K562 (cell line): ENCODE measurements around the gene UBFD1. TPM values are rescaled to one million over a fixed set of nuclear protein-coding genes. Genes with fewer than 3 reads are reported as not detected.

Source experiments
- CC2D1A ChIP-seq: fragments of 450-650 bp; IDR thresholded peaks from 2 replicates; pipeline ENCODE4 v1.6.1; 2017; ENCODE audit warnings: mild to moderate bottlenecking
- CREM ChIP-seq: IDR thresholded peaks from 2 replicates; pipeline ENCODE4 v1.6.1; 2014; ENCODE audit warnings: antibody characterized with exemption, low read depth
- CTCF ChIP-seq, 3 experiments: IDR thresholded peaks in 2 of 3; conservative IDR thresholded peaks in 1 of 3; 2 replicates each; pipeline ENCODE4 v1.5.1; 2011 to 2012; ENCODE audit warnings: low read length in 3 of 3, mild to moderate bottlenecking in 3 of 3, control low read depth in 2 of 3, improper control_type of control experiment in 1 of 3, inconsistent platforms in 1 of 3, low read depth in 1 of 3, mixed read lengths in 1 of 3, moderate library complexity in 1 of 3; ENCODE audit not compliant: insufficient read depth in 2 of 3
- E2F5 ChIP-seq: sonication (generic); formaldehyde crosslinking; IDR thresholded peaks from 2 replicates; pipeline ENCODE4 v1.8.0; 2022; ENCODE audit warnings: mild to moderate bottlenecking, missing genetic modification reagents
- ELF1 ChIP-seq: fragments of 200-800 bp; sonication (Bioruptor generic); IDR thresholded peaks from 2 replicates; pipeline ENCODE4 v1.6.1; 2016; ENCODE audit warnings: missing genetic modification characterization, missing compliant biosample characterization
- ETS1 ChIP-seq: conservative IDR thresholded peaks from 2 replicates; pipeline ENCODE4 v1.6.1; 2011; ENCODE audit warnings: low read depth, mild to moderate bottlenecking, low read length; ENCODE audit not compliant: control insufficient read depth
- HEY1 ChIP-seq: fragments of 250-450 bp; sonication (Bioruptor Pico); IDR thresholded peaks from 2 replicates; pipeline ENCODE4 v1.5.0; 2020; ENCODE audit warnings: mild to moderate bottlenecking, moderate library complexity, borderline replicate concordance
- JUND ChIP-seq, 2 experiments: IDR thresholded peaks; 2 replicates in 1 of 2; 3 replicates in 1 of 2; pipeline ENCODE4 v1.6.1; 2011; ENCODE audit warnings: borderline replicate concordance in 2 of 2, low read depth in 2 of 2, low read length in 2 of 2, improper control_type of control experiment in 1 of 2, missing biosample characterization in 1 of 2, missing genetic modification characterization in 1 of 2, missing genetic modification reagents in 1 of 2
- MAFG ChIP-seq: fragments of 450-650 bp; conservative IDR thresholded peaks from 2 replicates; pipeline ENCODE4 v1.6.1; 2016; ENCODE audit warnings: missing genetic modification characterization, missing compliant biosample characterization
- MCM7 ChIP-seq, 2 experiments: fragments of 450-650 bp; IDR thresholded peaks; 2 replicates each; pipeline ENCODE4 v1.6.1; 2016 to 2018
- MXI1 ChIP-seq: IDR thresholded peaks from 2 replicates; pipeline ENCODE4 v1.6.1; 2011; ENCODE audit warnings: low read depth, mild to moderate bottlenecking, improper control_type of control experiment, low read length
- NR2C1 ChIP-seq, 2 experiments: fragments of 450-650 bp; IDR thresholded peaks; 2 replicates each; pipeline ENCODE4 v1.6.1; 2017; ENCODE audit warnings: mild to moderate bottlenecking in 2 of 2, antibody characterized with exemption in 1 of 2, inconsistent platforms in 1 of 2, missing compliant biosample characterization in 1 of 2, missing genetic modification characterization in 1 of 2
- NR4A1 ChIP-seq, 2 experiments: fragments of 250-450 bp in 1 of 2; fragments of 450-650 bp in 1 of 2; sonication (Bioruptor Pico) in 1 of 2; IDR thresholded peaks; 2 replicates each; pipeline versions ENCODE4 v1.4.0 to v1.6.1; 2016 to 2020; ENCODE audit warnings: mild to moderate bottlenecking in 2 of 2, missing compliant biosample characterization in 1 of 2, missing genetic modification characterization in 1 of 2, moderate library complexity in 1 of 2
- SIX5 ChIP-seq, 2 experiments: IDR thresholded peaks; 2 replicates each; pipeline ENCODE4 v1.6.1; 2011; ENCODE audit warnings: low read length in 2 of 2, borderline replicate concordance in 1 of 2, low read depth in 1 of 2, mild to moderate bottlenecking in 1 of 2, moderate library complexity in 1 of 2; ENCODE audit not compliant: insufficient read depth in 1 of 2
- ZHX1 ChIP-seq: fragments of 150-350 bp; conservative IDR thresholded peaks from 2 replicates; pipeline ENCODE4 v1.6.1; 2014; ENCODE audit warnings: low read length
- ZNF143 ChIP-seq: sonication (generic); formaldehyde crosslinking; IDR thresholded peaks from 2 replicates; pipeline ENCODE4 v1.9.0; 2022; ENCODE audit warnings: mild to moderate bottlenecking, missing genetic modification reagents
- ZNF212 ChIP-seq: fragments of 450-650 bp; formaldehyde crosslinking; IDR thresholded peaks from 2 replicates; pipeline ENCODE4 v1.4.0; 2020; ENCODE audit warnings: mild to moderate bottlenecking
- ZNF551 ChIP-seq: fragments of 250-450 bp; sonication (Bioruptor Pico); IDR thresholded peaks from 2 replicates; pipeline ENCODE4 v1.5.0; 2021; ENCODE audit warnings: mild to moderate bottlenecking, moderate library complexity
- ZNF76 ChIP-seq: fragments of 250-450 bp; sonication (Bioruptor Pico); IDR thresholded peaks from 2 replicates; pipeline ENCODE4 v1.4.0; 2020; ENCODE audit warnings: mild to moderate bottlenecking, moderate library complexity, borderline replicate concordance
- ZNF830 ChIP-seq: fragments of 250-450 bp; sonication (Bioruptor Pico); IDR thresholded peaks from 2 replicates; pipeline ENCODE4 v1.5.0; 2021; ENCODE audit warnings: mild to moderate bottlenecking
- polyA plus RNA-seq, 8 experiments: library from polyadenylated mRNA; depleted of rRNA in 4 of 8; stranded (reverse) in 5 of 8; unstranded in 3 of 8; fragments of >200 nt; fragmentation: Nextera tagmentation in 2 of 8; fragmentation: Illumina TruSeq in 1 of 8; extraction: Ambion mirVana in 2 of 8; extraction: Trizol in 1 of 8; gene quantifications; 2 replicates each; pipeline versions ENCODE4 v1.2.1 to v1.2.3, GENCODE V29; 2011 to 2014; ENCODE audit warnings: inconsistent platforms in 1 of 8, missing spikeins in 1 of 8
- total RNA-seq, 7 experiments: library from RNA; depleted of rRNA in 6 of 7; stranded (reverse); fragments of >200 nt in 6 of 7; fragmentation: Illumina TruSeq in 2 of 7; extraction: Trizol in 2 of 7; gene quantifications; 2 replicates each; pipeline versions ENCODE4 v1.2.1 to v1.2.3, GENCODE V29; 2011 to 2021; ENCODE audit warnings: low replicate concordance in 1 of 7

Gene UBFD1
- total and polyA plus RNA-seq, 9 of the 15 experiments (the other 6 are each of a cell fraction or from before 2014, with no cell fraction given) = 10.7 to 66.2 (median 34.0) TPM

GRCh38 chr16:23597003-23597756, 39.7 kb downstream of the UBFD1 start (continued):
- TF ChIP-seq ETS1 = no peak
- peak; percentile 78 to 86 (median 85) for TF ChIP-seq CTCF (IDR thresholded peaks at IDR 0.05 in 2 of 3, conservative IDR thresholded peaks at IDR 0.05 in 1 of 3; ENCODE audit: insufficient read depth in 2 of 3, low read depth in 1 of 3, low read length in 3 of 3)
- TF ChIP-seq CC2D1A = 0 out of 2 replicates have a peak, but pooled peaks have one; percentile 51
- TF ChIP-seq MAFG (tag) = peak; percentile 100
- peak; percentile 46 for TF ChIP-seq NR2C1 (IDR thresholded peaks at IDR 0.05)
- peak; percentile 98 for TF ChIP-seq NR2C1 (tag; IDR thresholded peaks at IDR 0.05)
- TF ChIP-seq ZHX1 = no peak
- TF ChIP-seq E2F5 (CRISPR knock-in tag) = no peak
- no peak for TF ChIP-seq MCM7 (IDR thresholded peaks at IDR 0.05)
- peak; percentile 45; the same call in 1 of the 2 replicates for TF ChIP-seq JUND (IDR thresholded peaks at IDR 0.05; ENCODE audit: borderline replicate concordance, low read depth, low read length)
- peak; percentile 96 for TF ChIP-seq JUND (tag; IDR thresholded peaks at IDR 0.05; ENCODE audit: borderline replicate concordance, low read depth, low read length)
- TF ChIP-seq ZNF830 (CRISPR knock-in tag) = 0 out of 2 replicates have a peak, but pooled peaks have one; percentile 92
- TF ChIP-seq ZNF143 (CRISPR knock-in tag) = no peak
- peak; percentile 97 for TF ChIP-seq ZNF212 (CRISPR knock-in tag)
- TF ChIP-seq ZNF76 (CRISPR knock-in tag) = peak; percentile 99
- TF ChIP-seq CREM = peak; percentile 56
- TF ChIP-seq NR4A1 (CRISPR knock-in tag; IDR thresholded peaks at IDR 0.05) = peak; percentile 99
- peak; percentile 100 for TF ChIP-seq NR4A1 (tag; IDR thresholded peaks at IDR 0.05)
- no peak for TF ChIP-seq MXI1
- peak; percentile 88 for TF ChIP-seq ZNF551 (CRISPR knock-in tag)
- no peak for TF ChIP-seq SIX5 (IDR thresholded peaks at IDR 0.05; ENCODE audit: borderline replicate concordance in 1 of 2, insufficient read depth in 1 of 2, low read depth in 1 of 2, low read length in 2 of 2)
- TF ChIP-seq HEY1 (CRISPR knock-in tag) = peak; percentile 95
- TF ChIP-seq ELF1 (tag) = peak; percentile 55; the same call in 1 of the 2 replicates
